ENCODE data around the gene BSND.
"Not testable (repeated sequence)": the region's sequence is repeated elsewhere in the genome, so short reads cannot be mapped to it uniquely, and the experiment has no call there.

BSND gene

DNA sequence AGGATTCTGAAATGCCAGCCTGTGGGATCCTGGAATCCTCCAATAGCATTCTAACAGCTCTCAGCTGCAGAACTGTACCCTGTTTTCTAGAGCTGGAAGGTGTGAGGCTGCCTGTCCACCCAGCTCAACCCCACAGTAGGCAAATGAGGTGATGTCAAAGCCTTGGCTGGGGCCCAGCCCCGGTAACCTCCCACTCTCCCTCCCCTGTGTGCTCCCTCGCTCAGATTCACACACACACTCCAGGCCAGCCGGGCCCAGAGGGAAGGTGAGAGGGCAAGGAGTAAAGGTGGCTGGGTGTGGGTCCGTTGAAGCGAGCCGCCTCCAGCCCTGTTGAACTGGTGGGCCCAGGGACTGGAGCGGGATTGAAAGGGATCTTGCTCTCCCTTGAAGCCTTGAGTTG is at the start of gene BSND:
TSS of gene BSND (plus strand) at position 257 of the 400 bp plus-strand sequence. CDS start 254 bp downstream, outside the sequence.
- no peak for DNase-seq

DNA sequence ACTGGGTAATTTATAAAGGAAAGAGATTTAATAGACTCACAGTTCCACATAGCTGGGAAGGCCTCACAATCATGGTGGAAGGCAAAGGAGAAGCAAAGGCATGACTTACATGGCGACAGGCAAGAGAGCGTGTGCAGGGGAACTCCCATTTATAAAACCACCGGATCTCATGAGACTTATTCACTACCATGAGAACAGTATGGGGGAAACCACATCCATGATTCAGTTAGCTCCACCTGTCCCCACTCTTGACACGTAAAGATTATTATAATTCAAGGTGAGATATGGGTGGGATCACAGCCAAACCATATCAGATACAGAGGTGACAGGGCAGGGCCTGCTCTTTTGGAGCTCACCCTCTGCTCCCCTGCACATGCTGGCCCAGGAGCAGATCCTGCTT is 49.7 kb upstream of the BSND start:
- no peak for DNase-seq

DNA sequence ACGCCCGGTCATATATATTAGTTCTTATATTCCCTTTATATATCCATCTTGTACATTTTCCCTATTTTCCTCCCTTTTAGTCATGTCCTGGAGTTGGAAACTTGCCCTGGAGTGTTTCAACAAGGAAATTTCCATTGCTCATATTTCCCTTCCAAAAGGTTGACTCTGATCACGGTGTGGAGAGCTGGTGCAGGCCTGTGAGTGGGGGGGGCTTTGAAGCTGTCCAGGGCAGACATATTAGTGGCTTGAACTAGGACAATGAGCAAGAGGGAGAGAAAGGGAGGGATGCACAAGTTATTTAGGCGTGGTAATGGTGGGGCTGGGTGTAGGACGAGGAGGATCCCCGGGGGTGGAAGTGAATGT is 48.7 kb upstream of the BSND start:
- no peak for DNase-seq

DNA sequence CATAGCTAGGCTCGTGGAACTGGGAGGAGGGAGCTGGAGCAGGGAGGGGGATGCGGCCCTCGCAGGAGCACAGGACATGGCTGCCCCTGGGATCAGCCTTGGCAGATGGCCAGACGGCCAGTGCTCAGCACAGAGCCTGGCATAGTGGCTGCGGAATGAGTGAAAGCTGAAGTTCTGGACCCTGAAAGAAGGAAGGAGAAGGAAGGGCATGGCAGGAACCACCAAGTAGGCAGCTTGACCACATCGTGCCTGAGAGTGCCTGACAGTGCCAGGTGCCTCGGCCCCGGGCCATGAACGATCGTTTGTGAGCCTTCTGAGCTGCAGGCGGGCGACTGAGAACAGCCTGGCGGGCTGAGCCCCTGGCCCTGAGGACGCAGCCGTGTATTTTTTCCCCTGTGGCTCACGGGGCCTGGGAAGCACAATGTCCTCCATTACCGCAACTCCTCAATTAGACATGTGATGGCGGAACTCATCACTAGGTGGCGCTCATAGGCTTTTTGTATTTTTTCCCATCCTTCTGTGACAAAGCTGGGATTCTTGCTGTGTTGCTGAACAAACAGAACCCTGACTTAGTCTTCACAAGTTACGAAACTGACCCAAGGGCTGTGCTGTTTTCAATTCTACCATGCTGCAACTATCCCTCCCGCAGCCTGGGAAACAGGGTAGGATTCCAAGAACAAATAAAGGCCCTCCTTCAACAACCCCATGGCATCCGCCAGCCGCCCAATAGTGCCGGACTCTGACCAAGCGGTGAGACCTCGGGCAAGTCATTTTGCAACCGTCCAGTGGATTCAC is 48.2 kb upstream of the BSND start:
- peak; percentile 30 for DNase-seq

DNA sequence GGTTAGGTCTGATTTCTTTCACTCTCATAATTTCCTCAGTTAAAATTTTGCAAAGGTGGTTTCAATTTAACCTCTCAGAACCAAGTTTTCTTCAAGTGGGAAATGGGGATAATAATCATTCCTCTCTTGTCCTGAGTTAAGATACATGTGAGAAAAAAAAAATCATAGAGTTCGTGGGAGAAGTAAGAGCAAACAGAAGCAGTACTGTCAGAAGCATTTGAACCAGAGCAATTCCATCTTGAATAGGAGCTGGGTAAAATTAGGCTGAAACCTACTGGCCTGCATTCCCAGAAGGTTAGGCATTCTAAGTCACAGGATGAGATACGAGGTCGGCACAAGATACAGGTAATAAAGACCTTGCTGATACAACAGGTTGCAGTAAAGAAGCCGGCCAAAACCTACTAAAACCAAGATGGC is 46.9 kb upstream of the BSND start:
- DNase-seq: no peak

DNA sequence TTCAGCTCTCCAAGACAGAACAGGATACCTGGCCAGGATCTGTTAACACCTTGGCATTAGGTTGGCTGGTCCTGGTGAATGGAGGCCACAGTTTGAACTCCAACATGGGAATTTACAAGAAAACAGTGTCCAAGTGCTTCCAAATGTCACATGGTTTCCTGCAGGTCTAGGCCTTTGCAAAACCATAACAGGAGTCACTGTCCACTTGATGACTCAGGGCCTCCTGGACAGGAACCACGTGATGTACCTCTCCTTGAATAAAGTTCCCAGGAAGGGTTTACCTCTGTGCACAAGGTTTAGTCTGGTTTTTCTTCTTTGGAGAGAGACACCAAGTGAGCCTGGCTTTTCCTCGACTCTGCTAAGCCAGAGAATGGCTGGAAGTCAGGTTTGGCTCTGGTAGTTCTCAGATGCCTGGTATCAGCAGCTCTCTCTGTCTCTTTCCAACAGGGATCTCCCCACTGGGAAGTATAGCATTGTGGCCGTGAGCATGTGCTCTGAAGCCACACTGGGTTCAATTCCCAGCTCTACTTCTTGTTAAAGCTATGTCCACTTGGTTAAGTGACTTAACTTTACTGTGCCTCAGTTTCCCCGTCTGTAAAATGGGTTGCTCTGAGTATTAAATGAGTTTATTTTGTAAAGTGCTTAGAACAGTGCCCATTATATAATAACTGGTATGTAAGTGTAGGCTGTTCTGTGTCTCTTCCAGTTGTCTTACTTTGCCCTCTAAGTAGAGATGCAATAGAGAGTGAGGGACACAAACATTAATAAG is 45.6 kb upstream of the BSND start:
- no peak for DNase-seq

DNA sequence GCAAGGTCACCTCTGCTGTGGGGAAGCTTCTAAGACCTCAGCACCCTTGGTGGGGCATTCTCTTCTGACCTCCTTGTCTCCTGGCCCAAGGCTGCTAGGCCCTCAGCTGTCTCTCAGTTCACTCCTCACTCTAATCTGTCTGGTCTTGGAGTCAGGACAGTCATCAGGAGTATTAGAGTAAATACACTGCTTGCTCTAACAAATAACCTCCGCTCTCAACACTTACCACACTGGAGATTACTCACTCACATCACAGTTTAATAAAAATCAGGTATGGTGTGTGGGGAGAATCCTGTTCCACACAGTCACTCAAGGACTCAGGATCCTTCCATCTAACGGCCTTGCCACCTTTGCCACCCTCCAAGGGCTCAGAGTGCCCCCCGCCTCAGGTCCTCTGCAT is 44.9 kb upstream of the BSND start:
- no peak for DNase-seq

DNA sequence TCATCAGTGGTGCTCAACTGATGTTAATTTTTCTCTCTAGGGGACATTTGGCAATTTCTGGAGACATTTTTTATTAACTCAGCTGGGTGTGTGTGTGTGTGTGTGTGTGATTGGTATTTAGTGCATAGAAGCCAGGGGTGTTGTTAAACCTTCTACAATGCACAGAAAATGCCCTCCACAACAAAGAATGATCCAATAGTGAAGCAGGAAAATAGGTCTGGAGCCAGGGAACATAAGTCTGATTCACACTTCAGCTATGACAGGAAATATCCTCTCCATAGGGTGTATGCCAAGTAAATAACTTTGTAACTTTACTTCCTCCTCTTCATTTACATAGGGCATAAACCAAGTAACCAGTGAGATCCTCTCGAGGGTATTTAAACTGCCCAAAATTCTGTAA is 43.4 kb upstream of the BSND start:
- no peak for DNase-seq

DNA sequence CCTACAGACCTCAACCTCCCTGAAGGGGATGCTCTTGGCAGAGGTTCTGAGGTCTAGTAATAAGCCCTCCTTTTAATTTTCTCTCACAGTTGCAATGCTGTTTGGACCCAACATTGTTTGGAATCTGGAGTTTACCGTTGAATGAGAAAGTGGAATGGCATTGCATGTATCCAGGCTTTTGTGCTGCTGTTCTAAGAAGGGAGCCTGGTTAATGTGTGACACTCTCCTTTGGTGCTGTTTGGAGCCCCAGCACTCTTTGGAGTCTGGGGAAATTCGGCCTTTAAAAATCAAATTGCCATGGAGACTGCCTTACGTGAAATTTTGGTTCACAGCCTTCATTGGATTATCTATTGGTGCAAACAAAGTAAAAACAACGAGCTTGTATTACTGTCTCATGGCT is 42.0 kb upstream of the BSND start:
- no peak for DNase-seq

DNA sequence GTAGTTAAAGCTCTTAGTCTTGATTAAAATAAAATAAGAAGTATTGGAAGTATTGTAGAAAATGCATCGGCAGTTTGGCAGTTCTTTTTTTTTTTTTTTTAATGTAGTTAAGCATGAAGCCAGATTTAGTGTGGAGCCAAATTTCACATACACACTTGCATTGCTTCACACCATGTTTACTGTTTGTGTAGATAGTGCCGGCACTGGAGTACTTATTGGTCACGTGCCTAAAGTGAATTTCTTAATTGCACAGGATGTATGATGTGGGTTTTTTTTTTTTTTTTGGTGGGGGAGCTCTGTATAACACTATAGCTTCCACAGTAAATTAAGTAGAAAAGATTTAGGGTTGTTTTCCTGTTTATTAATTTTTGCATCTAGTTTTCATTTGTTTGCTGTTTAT is 39.5 kb upstream of the BSND start:
- no peak for DNase-seq

DNA sequence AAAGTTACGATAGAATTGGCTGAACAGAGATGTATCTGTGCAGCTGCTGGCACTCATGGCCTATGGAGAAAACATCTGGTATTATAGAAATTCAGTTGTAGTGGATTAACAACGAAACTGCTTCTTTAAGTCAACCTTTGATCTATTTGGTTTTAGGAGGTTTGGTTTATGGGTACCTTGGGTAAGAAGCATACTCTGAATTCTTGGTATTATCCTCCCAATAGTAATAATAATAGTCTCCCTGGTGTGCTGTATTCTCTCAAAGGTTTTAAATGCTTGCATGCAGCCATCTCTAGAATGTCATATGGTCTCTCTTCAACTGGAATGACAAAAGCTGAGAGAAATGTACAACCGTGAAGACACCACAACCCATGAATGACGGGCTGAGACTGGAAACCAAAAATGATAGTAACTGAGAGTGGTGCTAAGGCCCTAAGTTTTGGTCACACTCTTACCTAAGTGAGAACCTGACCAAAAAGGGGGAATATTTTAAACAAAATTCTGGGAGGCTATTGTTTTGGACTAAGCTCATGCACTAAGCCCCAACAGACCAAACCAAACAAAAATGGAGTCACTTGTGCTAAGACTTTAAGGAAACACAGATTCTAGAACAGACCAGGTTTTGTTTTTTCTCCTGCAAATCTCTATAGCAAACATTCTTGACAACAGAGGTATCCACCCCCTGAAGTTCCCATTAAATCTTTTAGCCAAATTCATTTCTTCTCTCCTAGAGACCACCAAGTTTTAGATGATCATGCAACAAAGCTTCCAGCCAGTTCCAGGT is 35.9 kb upstream of the BSND start:
- DNase-seq: no peak

DNA sequence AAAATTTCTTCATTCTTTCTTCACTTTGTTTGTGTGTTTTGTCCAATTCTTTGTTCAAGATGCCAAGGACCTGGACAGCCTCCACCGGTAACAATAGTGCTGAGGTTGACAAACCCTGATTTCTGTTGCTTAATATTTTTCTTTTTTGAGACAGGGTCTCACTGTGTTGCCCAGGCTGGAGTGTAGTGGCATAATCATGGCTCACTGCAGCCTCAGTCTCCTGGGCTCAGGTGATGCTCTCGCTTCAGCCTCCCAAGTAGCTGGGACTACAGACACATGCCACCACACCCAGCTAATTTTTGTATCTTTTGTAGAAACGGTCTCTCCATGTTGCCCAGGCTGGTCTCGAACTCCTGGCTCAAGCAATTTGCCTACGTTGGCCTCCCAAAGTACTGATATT is 34.9 kb upstream of the BSND start:
- DNase-seq: not testable (repeated sequence)

DNA sequence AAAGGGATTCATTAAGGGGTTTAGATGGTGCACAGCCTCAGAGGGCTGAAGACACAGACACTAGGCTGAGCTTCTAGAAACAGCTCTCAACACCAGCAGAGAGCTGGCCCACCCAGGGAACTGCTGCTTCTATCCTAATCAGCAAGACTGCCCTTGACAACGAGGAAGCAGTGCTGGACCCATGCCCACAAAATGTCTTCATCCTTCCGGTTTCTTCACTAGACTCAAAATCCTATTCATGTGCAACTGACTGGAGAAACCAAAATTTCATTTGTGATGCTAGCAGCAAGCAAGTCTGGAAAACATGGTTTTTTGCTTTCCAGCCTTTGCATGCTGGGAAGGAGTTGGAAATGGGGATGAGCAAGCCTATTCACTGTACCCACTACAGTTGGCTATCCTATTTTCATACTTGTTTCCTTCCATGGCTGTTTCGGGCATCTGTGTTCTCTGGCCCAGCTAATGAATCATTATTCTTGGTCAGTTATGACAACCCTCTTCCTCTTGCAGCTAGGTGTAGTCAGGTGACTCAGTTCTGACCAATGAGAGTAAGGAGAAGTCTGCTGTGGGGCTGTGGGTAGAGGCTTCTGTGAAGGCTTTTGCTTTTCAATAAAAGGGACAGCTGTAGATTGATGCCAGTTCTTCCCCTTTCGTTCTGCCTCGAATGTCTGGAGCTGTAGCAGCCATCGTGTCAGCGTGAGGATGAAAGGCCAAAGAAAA is 33.0 kb upstream of the BSND start:
- DNase-seq: no peak

DNA sequence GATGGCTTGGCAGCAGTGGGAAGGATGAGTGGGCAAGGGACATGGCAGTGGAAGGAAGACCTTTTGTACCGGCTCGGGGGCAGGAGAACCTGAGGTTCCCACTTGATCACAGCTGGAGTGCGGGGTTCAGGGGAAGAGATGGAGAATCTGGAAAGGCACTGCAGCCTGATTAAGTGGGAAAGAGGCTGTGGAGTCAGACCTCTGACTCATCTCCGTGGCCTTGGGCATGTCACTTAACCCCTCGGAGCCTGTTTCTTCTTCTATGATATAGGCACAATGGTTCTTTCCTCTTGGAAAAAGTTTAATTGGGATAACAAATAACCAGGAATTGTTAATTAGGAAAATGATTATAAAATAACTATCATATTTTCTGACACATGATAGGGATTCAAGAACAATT is 31.4 kb upstream of the BSND start:
- no peak for DNase-seq

DNA sequence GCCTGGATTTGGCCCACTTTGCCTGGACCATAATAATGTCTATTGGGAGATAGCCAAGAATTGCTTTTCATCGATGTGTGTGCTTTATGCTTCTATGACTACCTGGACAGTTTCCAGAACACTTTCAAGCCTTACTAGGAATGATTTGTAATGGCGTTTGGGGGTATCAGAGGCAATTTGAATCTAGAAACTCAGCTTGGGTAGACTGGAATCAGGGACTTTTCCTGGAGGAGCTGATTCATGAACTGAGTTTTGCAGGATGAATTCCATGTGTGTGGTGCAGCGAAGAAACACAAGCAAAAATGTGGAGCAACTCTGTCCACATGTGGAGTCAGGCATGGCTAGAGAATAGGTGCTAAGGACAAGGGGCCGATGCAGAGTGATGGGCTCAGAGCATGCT is 30.2 kb upstream of the BSND start:
- DNase-seq: no peak

DNA sequence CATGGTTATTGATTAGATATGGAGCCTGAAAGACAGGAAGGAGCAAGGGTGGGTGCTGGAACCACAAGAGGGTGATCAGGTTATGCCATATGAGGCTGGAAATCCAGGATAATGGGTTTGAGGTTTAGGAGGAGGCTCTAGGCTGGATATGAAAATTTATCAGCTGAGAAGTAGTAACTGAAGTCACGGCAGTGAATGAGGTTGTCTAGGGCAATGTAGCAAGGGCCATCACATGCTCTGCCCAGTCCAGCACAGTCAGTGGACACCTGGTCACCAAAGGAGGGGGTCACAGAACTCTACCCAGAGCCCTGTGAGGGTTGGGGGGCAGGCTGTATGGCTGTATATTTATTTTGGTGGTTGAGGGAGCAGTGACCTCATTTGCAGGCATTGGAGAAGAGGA is 28.9 kb upstream of the BSND start:
- no peak for DNase-seq

DNA sequence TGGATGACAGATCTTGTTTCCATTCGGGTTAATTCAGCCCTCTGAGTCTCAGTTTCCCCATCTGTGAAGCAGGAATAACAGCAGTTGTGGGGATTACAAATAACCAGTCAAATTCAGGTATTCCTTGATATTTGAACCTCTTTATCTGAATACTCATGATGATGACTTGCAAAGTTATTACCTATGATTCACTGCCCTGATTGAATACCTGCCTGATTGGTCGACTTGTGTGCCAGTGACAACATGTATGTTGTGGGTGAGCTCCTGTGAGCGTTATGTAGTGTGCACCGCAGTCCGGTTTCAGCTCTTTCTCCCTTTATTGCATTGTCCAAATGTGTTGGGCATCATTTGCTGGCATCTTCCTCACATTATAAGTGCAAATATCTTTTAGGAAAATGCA is 27.8 kb upstream of the BSND start:
- no peak for DNase-seq

DNA sequence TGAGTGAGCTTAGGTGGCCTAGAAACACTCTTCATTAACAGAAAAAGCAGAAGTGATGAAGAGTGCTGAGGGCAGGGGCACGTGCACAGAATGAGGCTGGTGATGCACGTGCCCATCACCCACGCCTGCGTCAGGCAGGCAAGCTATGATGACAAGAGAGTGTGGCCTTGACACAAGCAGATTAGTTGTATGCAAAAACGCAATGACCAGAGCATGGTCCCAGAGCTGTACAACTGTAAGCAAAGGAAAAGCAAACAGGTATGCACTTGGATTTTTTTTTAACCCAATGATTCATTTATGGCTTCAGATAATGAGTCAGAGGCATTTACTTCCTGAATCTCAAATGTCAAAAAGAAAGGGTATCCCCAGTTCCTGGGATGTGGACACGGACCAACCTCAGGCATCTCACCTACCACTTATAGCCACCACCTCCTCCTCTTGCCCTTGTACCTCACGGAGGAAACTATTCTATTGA is 27.4 kb upstream of the BSND start:
- DNase-seq: no peak

DNA sequence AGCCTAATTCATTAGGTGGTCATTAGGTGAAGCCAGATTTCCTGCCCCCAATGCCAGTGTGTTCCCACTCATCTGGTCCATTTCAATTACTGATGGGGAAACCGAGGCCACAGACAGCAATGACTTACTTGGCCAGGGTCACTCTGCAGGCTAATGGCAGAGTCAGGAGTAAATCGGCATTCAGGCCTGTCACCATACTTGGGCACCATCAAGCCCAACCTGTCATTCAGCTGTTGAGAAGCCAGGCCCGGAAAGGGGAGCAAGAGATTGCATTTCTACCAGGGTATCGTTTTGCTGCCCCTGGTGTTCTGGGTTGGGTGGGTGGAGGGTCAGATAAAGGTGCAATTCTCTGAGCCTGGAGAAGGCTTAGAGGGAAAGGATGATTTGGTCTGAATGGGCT is 26.3 kb upstream of the BSND start:
- DNase-seq: no peak

DNA sequence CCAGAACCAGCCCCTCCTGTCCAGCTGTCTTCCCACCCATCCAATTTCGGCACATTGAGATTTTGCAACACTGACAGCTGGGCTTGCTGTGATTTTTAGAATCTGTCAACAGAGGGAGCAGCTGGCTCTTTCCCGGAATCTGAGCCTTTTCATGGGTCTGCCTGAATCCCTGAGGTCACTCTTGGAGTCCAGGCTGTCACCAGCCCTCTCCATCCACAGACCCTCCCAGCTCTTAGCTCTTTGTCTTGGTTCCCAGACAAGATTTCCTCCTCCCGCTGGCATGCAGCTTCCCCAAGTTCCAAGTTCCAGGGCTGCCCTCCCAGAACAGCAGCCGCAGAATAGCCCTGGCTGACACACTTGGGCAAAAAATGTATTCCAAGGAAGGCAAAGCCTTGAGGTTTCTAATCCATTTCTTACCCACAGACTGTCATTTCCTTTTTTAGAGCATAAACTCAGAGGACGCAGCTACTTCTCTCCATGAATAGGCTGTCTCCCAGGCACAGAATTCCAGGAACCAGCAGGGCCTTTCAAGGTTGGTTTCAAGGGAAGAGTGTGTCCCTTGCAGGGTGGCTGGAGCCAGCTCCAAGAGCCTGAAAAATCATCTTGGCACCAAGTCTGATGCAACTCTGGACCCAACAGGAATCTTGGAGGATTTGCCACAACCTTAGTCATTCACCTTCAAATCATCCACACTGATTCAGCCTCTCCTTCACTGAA is 25.4 kb upstream of the BSND start:
- no peak for DNase-seq

DNA sequence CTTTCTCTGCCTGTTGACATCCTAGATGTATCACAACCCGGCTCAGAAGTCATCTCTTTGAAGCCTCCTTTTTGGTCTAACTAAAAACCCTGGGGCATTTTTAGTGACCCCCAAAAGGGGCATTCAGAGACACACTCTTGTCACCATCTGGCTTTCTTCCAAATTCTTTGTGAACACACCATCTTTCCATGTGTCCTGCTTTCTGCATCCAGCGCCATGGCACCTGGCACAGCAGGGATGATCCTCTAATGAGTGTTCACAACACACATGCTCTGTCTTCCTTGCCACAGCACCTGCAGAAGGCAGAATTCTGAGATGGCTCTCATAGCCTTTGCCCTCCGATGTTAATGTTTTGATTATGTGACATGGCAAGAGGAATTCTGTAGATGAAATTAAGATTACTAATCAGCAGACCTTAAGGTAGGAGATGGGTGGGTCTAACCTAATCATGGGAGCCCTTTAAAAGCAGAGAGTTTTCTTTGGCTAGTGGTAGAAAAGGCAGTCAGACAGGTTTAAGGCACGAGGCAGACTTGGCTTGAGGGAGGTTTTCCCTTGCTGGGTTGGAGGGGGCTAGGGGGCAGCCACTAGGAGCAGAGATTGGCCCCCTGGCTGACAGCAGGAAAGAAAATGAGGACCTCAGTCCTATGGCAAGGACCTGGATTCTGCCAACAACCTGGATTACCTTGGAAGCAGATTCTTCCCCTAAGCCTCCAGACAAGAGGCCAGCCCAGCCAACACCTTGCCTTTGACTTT is 23.2 kb upstream of the BSND start:
- no peak for DNase-seq

DNA sequence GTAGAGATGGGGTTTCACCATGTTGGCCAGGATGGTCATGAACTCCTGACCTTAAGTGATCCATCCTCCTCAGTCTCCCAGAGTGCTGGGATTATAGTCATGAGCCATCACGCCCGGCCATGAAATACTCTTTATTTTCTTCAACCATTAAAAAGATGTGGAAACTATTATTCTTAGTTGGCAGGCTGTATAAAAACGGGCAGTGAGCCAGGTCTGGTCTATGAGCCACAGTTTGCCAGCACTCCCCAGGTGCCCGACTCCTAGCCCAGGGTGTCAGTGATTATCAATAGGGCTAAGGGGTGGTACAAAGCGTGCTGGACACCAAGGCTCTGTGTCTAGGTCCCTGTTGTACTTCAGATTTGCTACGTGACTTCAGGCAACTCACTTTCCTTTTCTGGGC is 22.0 kb upstream of the BSND start:
- DNase-seq: no peak
